Aorta (tissue), 5 donors: ENCODE data around the gene UBQLNL. TPM values are rescaled to one million over a fixed set of nuclear protein-coding genes. Genes with fewer than 3 reads are reported as not detected.

Source experiments
- ATAC-seq: fragments of 200-7000 bp; cut with Tn5 transposase; one replicate; pipeline ENCODE4 v1.9.1; 2022; ENCODE audit warnings: moderate library complexity; ENCODE audit not compliant: low FRiP score
- DNase-seq, 2 donors: peaks; one replicate each; pipeline ENCODE4 v3.0.0-alpha.2; 2020
- H3K27ac ChIP-seq, 2 donors: one replicate each; pipeline ENCODE4 v1.5.1; 2013; ENCODE audit warnings: low read length in 2 of 2, mild to moderate bottlenecking in 2 of 2, moderate library complexity in 2 of 2, control low read depth in 1 of 2, inconsistent platforms in 1 of 2, low read depth in 1 of 2
- H3K27me3 ChIP-seq, 2 donors: one replicate each; pipeline ENCODE4 v1.6.1; 2013; ENCODE audit warnings: control low read depth in 1 of 2, low read length in 1 of 2, mild to moderate bottlenecking in 1 of 2, moderate library complexity in 1 of 2; ENCODE audit not compliant: insufficient read depth in 2 of 2, control insufficient read depth in 1 of 2
- H3K36me3 ChIP-seq, 2 donors: one replicate each; pipeline ENCODE4 v1.6.1; 2013; ENCODE audit warnings: control low read depth in 1 of 2, low read length in 1 of 2, mild to moderate bottlenecking in 1 of 2; ENCODE audit not compliant: insufficient read depth in 2 of 2, control insufficient read depth in 1 of 2
- H3K4me1 ChIP-seq, 2 donors: one replicate each; pipeline ENCODE4 v1.6.1; 2013; ENCODE audit warnings: low read length in 2 of 2, control low read depth in 1 of 2, mild to moderate bottlenecking in 1 of 2, moderate library complexity in 1 of 2; ENCODE audit not compliant: insufficient read depth in 2 of 2, control insufficient read depth in 1 of 2
- H3K4me3 ChIP-seq, 2 donors: one replicate each; pipeline ENCODE4 v1.5.1; 2013; ENCODE audit warnings: low read length in 2 of 2, control low read depth in 1 of 2, mild to moderate bottlenecking in 1 of 2
- H3K9me3 ChIP-seq: one replicate; pipeline ENCODE4 v1.6.1; 2013; ENCODE audit warnings: mild to moderate bottlenecking, low read length; ENCODE audit not compliant: control insufficient read depth
- WGBS, 2 donors: extraction: QIAGEN DNeasy Blood & Tissue Kit; methylation state at CpG; one replicate each; pipeline ENCODE4 v1.1.7; 2013; 5-methylcytosine and 5-hydroxymethylcytosine counted together
- intact Hi-C, 2 donors: fragments of 100-400 bp; cut with DNase I; formaldehyde crosslinking; loops; one replicate each; pipeline versions ENCODE4 v1.14.2 to v1.15.0; 2022
- polyA plus RNA-seq, 2 donors: library from polyadenylated mRNA; stranded (reverse); fragments of 200-250 nt; gene quantifications; one replicate each; pipeline ENCODE4 v1.2.3, GENCODE V29; 2013
- total RNA-seq, 2 donors: library from RNA; stranded (reverse); fragmentation: NEBNext Ultra II Directional; extraction: Animal tissue kit (Norgen Biotek cat#: 25700); gene quantifications; one replicate each; pipeline ENCODE4 v1.2.1, GENCODE V29; 2021
- donor health status: healthy with polysubstance abuse.
- donor health status: Bipolar disorder and iron deficiency.
- donor health status: DM: no; HTN: no; CAD: no.
- donor health status: DM: no; HTN: no; CAD: no.
- donor health status: DM: yes; HTN: yes; CAD: no.

The UBQLNL gene
- total and polyA plus RNA-seq, 4 donors, result 0.88 to 1.6 (median 1.3) TPM; not detected in 1

- 95% methylated on average over 4 of the region's 4 CpGs for WGBS, 2 donors
- no peak for ATAC-seq
- DNase-seq, result no peak
These were observed 5.0 kb upstream of the UBQLNL start for GRCh38 chr11:5521540-5521939.

DNA sequence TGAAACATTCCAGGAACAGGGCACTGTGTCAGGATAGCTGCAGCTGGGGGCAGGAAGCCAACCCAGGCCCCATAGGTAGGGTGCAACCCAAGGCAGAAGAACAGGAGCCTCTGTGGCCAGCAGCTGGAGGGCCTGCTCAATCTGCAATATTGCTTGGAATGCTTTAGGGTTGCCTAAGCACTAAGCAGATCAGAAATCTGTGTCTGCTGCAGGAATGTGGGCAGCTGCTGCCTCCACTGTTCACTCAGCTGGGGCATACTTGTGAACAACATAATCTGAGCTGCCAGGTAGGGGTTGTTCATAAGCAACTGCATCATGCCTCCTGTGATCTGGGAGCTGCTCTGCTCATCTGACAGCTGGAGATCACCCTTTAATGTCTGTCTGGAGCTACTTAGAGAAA is 1.7 kb downstream of the UBQLNL start:
- no peak overlapping the region for H3K4me3 ChIP-seq
- H3K27ac ChIP-seq, result no peak overlapping the region
- no peaks in the 10 kb centered on the region for H3K36me3 ChIP-seq
- ATAC-seq (no peak), DNase-seq (no peak)
- H3K27me3 ChIP-seq, result no peaks in the 10 kb centered on the region
- no peaks in the 10 kb centered on the region for H3K9me3 ChIP-seq
- intact Hi-C loops, result no loop called here
- H3K4me1 ChIP-seq, result no peaks in the 10 kb centered on the region

More at GRCh38 chr11:5521540-5521939, 5.0 kb upstream of the UBQLNL start:
- Histone ChIP-seq H3K9me3 (no peaks in the 10 kb centered on the region), H3K27me3 (no peaks in the 10 kb centered on the region), H3K36me3 (no peaks in the 10 kb centered on the region), H3K4me1 (no peaks in the 10 kb centered on the region), H3K27ac (no peak overlapping the region), H3K4me3 (no peak overlapping the region)
- intact Hi-C loops, result no loop called here

- 84% methylated on average over 4 of the region's 4 CpGs for WGBS, 2 donors
- Histone ChIP-seq H3K27me3 (no peaks in the 10 kb centered on the region), H3K36me3 (no peaks in the 10 kb centered on the region), H3K27ac (no peak within 1 kb of the TSS), H3K4me1 (no peaks in the 10 kb centered on the region), H3K4me3 (no peak within 1 kb of the TSS), H3K9me3 (no peaks in the 10 kb centered on the region)
- no peak for DNase-seq
- ATAC-seq, result no peak
- intact Hi-C loops, result no loop called here
These were observed 6.7 kb downstream of the UBQLNL start, which contains the start of gene UBQLN3 for GRCh38 chr11:5509803-5510202. TSS of gene UBQLN3 (minus strand) at chr11:5509957. CDS start at chr11:5509558, 399 bp downstream.

DNA sequence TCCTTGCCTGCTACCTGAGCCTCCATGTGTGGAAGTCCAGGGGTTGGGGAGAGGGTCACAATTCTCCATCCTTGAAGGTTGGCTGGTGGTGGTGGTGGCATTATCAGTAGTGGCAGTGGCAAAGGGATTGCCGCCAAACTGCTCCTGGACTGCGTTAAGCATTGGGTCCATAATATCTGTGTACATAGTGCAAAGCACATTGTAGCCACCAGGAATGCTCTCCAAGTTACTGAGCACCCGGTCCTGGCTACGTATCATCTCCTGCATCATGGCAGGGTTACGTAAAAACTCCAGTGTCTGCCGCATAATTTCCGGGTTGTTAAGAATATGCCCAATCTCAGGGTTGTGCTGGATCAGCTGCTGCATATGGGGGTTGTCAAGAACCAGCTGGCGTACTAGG is 7.9 kb downstream of the UBQLNL start:
- H3K4me1 ChIP-seq, result no peaks in the 10 kb centered on the region
- WGBS, 2 donors, result 92 to 94% methylated on average over 8 of the region's 8 CpGs
- H3K4me3 ChIP-seq, result no peak overlapping the region
- no peaks in the 10 kb centered on the region for H3K27me3 ChIP-seq
- intact Hi-C loops, result no loop called here
- H3K9me3 ChIP-seq, result no peaks in the 10 kb centered on the region
- H3K27ac ChIP-seq, result no peak overlapping the region
- DNase-seq, result no peak
- no peak for ATAC-seq
- H3K36me3 ChIP-seq, result no peaks in the 10 kb centered on the region

DNA sequence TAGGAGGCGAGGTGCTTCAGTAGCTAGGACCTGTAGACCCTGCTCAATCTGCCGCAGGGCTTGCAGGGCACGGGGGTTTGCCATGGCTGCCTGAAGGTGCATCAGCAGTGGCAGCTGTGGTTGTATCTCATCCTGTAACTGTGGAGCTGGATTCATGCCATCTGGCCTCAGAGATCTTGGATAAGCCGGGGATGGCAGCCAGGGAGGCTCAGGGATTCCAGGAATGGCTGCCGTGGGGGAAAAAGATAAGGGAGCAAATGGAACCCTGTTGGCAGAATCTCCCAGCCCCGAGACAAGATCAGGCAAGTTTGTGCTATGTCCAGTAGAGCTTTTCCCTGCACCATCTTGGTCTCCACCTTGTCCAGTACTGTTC is 8.6 kb downstream of the UBQLNL start:
- intact Hi-C loops, result no loop called here
- no peak for ATAC-seq
- Histone ChIP-seq H3K27ac (no peak overlapping the region), H3K9me3 (no peaks in the 10 kb centered on the region), H3K4me1 (no peaks in the 10 kb centered on the region), H3K36me3 (no peaks in the 10 kb centered on the region), H3K27me3 (no peaks in the 10 kb centered on the region), H3K4me3 (no peak overlapping the region)
- DNase-seq, result no peak
- 57 to 60% methylated on average over 6 of the region's 6 CpGs for WGBS, 2 donors

GRCh38 chr11:5507177-5507932 is 9.1 kb downstream of the UBQLNL start:
- Histone ChIP-seq H3K4me1 (no peaks in the 10 kb centered on the region), H3K27me3 (no peaks in the 10 kb centered on the region), H3K4me3 (no peak overlapping the region), H3K36me3 (no peaks in the 10 kb centered on the region), H3K27ac (no peak overlapping the region), H3K9me3 (no peaks in the 10 kb centered on the region)
- intact Hi-C loops, result no loop called here
- 85 to 87% methylated on average over 9 of the region's 9 CpGs for WGBS, 2 donors
- DNase-seq, result no peak
- no peak for ATAC-seq

DNA sequence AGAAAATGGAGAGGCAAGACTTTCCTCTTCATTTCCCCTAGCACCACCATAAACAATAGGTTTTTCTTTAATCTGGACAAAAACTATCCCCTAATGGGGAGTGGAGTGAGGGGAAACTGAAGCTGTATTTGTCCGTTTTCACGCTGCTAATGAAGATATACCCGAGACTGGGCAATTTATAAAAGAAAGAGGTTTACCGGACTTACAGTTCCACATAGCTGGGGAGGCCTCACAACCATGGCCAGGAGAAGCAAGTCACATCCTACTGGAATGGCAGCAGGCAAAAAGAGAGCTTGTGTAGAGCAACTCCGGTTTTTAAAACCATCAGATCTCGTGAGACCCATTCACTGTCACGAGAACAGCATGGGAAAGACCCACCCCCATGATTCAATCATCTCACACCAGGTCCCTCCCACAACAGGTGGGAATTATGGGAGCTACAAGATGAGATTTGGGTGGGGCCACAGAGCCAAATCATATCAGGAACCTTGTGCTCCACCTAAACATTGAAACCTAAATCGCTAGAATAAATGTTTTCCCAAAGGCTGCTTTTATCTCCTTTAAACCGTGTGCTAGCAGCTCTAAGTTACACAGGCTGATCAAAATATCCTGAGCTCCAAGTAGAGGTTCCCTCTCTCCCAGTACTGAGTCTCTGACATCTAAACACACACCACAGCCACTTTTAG is 11.0 kb downstream of the UBQLNL start:
- no peaks in the 10 kb centered on the region for H3K36me3 ChIP-seq
- 81 to 82% methylated on average over 9 of the region's 9 CpGs for WGBS, 2 donors
- no peaks in the 10 kb centered on the region for H3K4me1 ChIP-seq
- H3K27ac ChIP-seq, result no peak overlapping the region
- no peak overlapping the region for H3K4me3 ChIP-seq
- DNase-seq (no peak), ATAC-seq (no peak)
- no peaks in the 10 kb centered on the region for H3K9me3 ChIP-seq
- no peaks in the 10 kb centered on the region for H3K27me3 ChIP-seq
- intact Hi-C loops, result no loop called here

DNA sequence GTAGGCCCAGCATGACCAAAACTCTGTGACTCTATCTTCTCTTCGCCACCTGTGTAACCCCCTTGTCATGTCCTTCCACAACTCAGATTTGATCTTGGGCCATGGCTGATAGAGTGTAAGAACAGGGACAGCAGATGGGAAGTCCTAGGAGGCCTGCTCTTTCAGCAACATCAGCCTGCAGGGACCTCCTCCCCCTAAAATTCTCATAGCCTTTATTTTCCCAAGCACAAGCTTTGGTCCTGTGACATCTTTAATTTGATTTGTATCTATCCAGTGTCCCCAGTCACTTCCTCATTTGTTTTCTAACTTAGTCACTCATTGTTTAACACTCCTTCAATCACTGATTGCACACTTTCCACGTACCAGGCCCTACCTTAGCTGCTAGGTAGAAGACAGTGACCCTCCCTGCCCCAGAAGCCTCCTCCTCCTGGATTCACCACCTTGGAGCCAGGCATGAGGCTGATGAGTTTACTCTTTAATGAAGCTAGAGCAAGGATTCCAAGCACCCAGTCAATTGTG is 12.0 kb downstream of the UBQLNL start:
- H3K36me3 ChIP-seq, result no peaks in the 10 kb centered on the region
- ATAC-seq (no peak), DNase-seq (no peak)
- WGBS, 2 donors, result 80 to 87% methylated on average over 2 of the region's 2 CpGs
- no peak overlapping the region for H3K27ac ChIP-seq
- no peaks in the 10 kb centered on the region for H3K9me3 ChIP-seq
- no peaks in the 10 kb centered on the region for H3K4me1 ChIP-seq
- no peaks in the 10 kb centered on the region for H3K27me3 ChIP-seq
- intact Hi-C loops, result no loop called here
- H3K4me3 ChIP-seq, result no peak overlapping the region

- ATAC-seq (no peak), DNase-seq (no peak)
- 83 to 87% methylated on average over 6 of the region's 6 CpGs for WGBS, 2 donors
- Histone ChIP-seq H3K27me3 (no peaks in the 10 kb centered on the region), H3K36me3 (no peaks in the 10 kb centered on the region), H3K4me3 (no peak overlapping the region), H3K4me1 (no peaks in the 10 kb centered on the region), H3K27ac (no peak overlapping the region), H3K9me3 (peaks cover 2% of the 10 kb centered on the region)
- intact Hi-C loops, result no loop called here
These were observed 16.1 kb downstream of the UBQLNL start for GRCh38 chr11:5500393-5500801.
